Stimulated activated CD4-positive, alpha-beta T cell treated with anti-CD3 and anti-CD28 coated beads, Interleukin-15, amount 100 ng/mL, for 1 hour (primary cell): ENCODE data around the gene PDILT.

Experiments
- DNase-seq, 2 donors: peaks; one replicate each; pipeline ENCODE4 v3.0.0-alpha.2; 2020; ENCODE audit warnings: low read depth in 1 of 2, low spot score in 1 of 2

The PDILT gene

DNA sequence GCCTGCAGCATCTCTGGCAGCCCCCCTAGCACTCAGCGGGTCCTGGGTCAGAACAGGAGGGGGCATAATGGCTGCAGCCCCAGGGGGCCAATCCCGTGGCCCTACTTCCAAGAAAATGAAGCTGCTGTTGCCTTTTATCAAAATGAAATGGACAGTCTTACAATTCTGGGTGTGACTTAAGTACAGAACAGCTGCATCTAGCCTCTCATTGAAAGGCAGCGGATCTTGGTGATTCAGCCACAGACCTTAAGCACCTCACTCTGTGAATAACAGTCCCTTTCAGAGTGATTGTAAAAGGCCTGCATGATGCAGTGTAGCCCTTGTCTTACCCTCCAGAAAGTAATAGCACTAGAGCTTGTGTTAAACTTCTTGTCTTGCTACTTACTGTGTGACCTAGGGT is 40.5 kb downstream of the PDILT start:
- no peak for DNase-seq

DNA sequence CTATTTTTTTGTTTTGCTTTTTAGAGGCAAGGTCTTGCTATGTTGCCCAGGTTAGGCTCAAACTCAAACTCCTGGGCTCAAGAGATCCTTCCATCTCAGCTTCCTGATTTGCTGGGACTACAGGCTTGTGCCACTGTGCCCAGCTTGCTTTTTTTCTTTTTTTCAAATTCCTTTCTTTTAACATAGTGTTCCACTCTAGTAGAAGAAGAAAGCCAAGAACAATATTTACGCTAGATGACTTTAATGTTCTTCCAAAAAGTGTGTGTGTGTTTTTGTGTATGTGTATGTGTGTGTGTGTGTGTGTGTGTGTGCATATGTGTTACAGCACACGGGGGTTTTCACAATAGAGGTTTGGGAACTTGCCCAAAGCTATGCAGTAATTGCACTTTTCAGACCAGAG is 41.3 kb downstream of the PDILT start:
- DNase-seq = no peak

GRCh38 chr16:20359997-20360396 is 44.5 kb downstream of the PDILT start:
- DNase-seq = no peak

- DNase-seq = no peak
These were observed 49.3 kb downstream of the PDILT start for GRCh38 chr16:20355114-20355782.

- DNase-seq = no peak
These were observed 51.2 kb downstream of the PDILT start for GRCh38 chr16:20353379-20353778.

DNA sequence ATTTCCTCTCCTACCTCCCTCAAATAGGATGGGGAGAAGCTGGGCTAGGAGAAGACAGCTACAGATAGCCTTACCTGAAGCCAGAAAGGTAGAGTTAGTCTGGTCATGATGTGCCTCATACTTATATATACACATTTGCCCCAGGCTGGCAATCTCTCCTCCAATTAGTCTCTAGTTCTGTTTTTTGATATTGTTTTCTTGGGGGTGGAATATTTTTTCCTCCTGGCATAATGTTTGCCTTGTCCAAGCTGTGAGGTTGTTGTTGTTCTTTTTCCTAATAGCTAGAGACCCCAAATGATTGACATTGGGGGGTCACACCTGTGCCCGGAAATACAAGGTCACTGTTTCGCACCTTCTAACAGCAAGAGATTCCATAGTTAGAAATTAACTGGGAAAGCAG is 51.9 kb downstream of the PDILT start, which contains the start of gene UMOD:
UMOD (minus strand) TSS at position 101 of the 400 bp plus-strand sequence. CDS start 1,978 bp downstream, outside the sequence.
- DNase-seq = no peak

DNA sequence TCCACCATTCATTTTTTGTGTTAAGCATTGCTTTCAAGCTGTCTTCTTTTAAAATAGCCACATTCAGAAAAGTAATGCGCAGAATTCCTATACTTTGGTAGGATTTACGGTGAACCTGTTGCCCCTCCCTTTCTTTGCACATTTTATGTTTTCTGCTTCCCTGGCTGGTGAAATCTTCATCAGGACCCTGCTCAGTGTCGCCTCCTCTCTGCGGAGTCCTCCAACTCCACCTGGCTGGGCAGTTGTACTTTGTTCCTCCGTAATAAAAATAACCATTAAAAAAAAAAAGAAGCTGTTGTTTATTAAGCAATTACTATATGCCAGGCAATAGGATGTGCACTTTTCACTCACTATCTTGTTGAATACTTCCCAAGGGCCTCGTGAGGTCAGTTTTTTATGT is 54.9 kb downstream of the PDILT start:
- DNase-seq = no peak

- DNase-seq = no peak
These were observed 56.0 kb downstream of the PDILT start for GRCh38 chr16:20348365-20349185.

GRCh38 chr16:20347666-20348364 is 56.7 kb downstream of the PDILT start:
- no peak for DNase-seq

DNA sequence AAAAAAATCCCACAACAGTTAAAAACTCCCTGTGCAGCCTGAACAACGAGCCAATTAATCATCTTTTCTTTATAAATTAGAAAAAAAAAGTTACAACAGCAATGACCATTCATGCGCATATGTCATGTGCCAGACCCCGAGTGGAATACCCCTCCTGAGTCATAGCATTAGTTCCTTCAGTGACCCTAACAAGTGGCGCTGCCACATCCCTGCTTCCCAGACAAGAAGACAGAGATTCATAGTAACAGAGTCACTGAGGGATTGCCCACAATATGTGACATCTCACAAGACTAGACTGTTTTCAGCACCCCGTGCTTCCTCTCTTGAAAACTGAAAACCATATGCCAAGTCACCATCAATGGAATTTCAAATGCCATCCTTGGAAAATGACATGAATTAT is 59.9 kb downstream of the PDILT start:
- no peak for DNase-seq

- no peak for DNase-seq
These were observed 64.8 kb downstream of the PDILT start for GRCh38 chr16:20339744-20340143.

GRCh38 chr16:20336955-20337354 is 67.6 kb downstream of the PDILT start:
- DNase-seq = no peak

- DNase-seq = no peak
These were observed 70.1 kb downstream of the PDILT start for GRCh38 chr16:20334396-20334795.

DNA sequence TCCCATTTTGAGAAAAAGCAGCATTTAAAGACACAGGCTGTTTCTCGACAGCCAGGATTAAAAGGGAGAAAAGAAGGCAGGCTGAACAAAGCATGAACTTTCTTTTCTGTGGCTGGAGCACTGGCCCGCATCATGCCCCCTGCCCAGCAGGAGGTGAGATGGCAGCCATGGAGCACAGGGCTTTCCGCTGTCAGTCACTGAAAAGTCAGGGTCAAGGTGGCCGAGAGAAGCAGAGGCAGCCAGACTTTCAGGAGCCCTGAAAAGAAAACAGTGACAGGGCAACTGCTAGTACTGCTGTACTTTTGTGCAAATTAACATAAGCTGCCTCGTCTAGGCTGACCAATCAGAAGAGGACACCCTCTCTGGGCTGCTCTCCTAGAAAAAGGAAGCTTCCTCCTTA is 71.4 kb downstream of the PDILT start:
- DNase-seq = no peak

GRCh38 chr16:20332411-20332810 is 72.1 kb downstream of the PDILT start:
- no peak for DNase-seq

DNA sequence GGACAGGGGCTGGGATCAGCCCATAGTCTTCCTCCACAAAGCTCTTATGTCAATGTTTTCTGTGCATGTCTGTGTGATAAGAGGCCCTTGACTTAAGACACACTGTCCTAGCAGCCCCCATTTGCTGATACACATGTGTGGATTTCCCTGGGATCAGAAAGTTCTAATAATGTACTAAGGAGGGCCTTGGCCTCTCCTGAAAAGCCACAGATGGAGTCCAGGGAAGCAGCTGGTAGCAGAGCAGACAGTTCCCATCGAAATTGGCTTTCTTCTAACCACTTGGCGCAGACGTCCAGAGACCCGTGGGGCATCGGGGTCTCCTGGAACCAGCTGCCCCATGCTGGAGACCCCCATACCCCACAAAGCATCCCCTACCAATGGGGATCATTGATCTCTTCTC is 72.9 kb downstream of the PDILT start:
- DNase-seq = no peak

GRCh38 chr16:20329392-20330138 is 75.0 kb downstream of the PDILT start:
- DNase-seq = no peak

- no peak for DNase-seq
These were observed 77.0 kb downstream of the PDILT start, which contains the start of gene GP2 for GRCh38 chr16:20327444-20328041. Gene GP2, minus strand, starts transcription at chr16:20327513. Its CDS starts 1,082 bp downstream, at chr16:20326431.

GRCh38 chr16:20326321-20326720 is 78.2 kb downstream of the PDILT start:
- no peak for DNase-seq

DNA sequence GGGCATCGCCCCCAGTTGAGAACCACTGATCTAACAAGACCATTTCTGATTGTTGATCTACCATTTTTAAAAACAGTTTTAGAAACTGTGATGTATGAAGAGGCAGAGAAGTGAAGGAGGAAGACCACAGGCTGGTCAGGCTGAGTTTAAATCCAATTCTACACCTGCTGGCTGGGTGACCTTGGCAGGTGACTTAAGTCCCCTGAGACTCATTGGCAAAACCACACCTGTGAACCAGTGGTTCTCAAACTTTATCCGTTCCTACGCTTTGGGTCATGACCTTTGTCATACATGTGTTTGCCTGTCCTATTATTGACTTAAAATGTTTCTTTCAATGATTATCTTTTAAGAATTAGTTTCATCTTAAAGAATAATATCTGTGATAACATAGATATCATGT is 79.5 kb downstream of the PDILT start:
- no peak for DNase-seq
